Measurements from ENCODE around the gene CREBBP.
"Not testable (repeated sequence)": the region's sequence is repeated elsewhere in the genome, so short reads cannot be mapped to it uniquely, and the experiment has no call there.

The CREBBP gene

DNA sequence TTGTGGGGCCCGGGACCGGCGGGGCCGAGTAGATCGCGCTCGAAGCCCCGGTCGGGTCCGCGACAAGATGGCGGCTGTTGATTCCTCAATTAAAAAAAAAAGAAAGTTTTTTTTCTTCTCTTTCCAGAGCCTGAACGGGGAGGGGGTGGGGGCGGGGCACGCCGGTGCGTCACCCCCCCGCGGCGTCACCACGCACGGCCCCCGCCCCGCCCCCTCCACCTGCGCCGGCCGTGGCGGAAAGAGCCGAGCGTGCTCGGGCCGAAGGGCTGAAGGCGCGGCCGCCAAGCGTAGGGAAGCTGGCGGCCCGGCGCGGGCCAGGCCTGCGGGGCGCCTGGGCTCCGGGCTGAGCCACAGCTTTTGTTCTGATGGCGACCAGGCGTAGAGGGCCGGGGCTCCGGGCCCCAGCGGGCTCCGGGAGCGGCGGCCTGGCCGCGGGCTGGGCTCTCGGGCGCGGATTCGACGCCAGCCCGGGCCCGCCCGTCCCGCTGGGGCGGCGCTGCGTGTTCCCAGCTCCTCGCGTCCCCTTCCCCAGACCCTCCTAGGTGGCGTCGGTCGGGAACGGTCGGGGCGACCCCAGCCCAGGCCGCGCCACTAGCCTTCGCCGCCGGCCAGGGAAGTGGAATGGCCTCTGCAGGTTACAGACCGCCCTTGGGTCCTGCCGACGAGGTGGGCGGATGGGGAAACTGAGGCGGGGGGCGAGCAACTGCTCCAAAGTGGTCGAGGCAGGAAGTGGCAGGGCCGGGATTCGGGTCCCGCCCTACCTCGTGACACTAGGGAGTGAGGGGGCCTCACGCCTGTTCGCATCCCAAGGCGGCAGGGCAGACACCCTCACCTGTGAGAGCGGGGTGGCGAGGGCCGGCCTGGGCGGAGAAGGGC, at the start of gene CREBBP:
TSS of gene CREBBP (minus strand) at position 91 of the 876 bp plus-strand sequence. CDS start 797 bp downstream, outside the sequence.
- FAIRE-seq, result no peak

DNA sequence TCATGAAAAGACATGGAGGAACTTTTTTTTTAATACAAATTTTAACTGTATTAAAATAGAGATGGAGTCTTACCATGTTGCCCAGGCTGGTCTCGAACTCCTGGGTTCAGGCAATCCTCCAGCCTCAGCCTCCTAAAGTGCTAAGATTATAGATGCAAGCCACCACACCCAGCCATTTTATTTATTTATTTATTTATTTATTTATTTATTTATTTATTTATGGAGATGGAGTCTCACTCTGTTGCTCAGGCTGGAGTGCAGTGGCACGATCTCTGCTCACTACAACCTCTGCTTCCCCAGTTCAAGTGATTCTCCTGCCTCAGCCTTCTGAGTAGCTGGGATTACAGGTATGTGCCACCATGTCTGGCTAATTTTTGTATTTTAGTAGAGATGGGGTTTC, 46.6 kb upstream of the CREBBP start:
- FAIRE-seq, result not testable (repeated sequence)

DNA sequence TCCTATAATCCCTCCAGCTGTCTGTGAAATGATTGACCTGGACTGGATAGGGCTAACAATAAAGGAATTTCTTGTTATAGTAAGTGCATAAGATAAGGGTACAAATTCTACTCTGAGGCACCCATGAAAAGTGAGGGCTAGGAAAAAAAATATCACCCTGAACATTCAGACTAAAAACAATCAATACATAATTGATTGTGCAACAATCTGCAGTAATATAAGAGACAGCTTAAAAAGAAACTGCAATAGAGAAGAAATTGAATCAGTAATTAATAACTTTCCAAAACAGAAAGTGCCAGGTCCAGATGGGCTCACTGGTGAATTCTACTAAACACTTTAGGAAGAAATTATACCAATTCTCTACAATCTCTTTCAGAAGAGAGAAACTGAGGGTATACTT, 44.2 kb upstream of the CREBBP start:
- no peak for FAIRE-seq

DNA sequence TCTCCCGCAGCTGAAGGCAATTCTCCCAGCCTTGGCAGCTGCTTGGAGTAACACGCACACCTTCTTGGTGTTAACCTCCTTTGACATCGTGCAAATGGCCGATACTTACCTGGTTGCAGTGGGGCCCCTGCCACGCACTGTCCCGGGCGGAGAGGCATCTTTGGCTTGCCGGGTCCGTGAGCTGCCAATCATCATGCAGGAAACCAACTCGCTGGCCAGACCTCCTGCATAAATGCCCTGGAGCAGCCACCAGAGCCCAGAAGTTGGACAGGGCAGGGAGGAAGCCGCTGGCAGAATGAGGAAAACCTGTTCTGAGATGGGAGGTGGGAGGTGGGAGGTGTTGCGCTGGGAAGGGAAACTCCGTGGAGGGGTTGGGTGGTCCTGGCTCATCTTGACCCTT, 41.7 kb upstream of the CREBBP start:
- FAIRE-seq, result no peak

DNA sequence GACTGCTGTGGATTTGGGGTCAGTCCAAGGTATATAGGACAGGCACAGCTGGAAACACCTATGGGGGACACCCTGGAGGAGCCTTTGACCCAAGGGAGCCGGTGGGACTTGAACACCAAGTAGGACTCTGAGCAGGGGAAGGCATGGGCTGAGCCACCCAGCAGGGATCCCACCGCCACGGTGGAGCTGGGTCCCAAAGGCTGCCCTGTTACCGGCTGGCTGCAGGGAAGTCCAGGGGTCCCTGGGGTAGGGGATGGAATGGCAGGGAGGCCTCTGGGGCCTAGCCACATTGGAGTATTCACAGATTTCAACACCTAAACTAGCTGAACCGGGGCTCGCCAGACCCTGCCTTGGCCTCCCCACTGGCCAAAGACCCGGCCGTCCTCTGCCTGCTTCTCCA, 39.7 kb upstream of the CREBBP start:
- no peak for FAIRE-seq

DNA sequence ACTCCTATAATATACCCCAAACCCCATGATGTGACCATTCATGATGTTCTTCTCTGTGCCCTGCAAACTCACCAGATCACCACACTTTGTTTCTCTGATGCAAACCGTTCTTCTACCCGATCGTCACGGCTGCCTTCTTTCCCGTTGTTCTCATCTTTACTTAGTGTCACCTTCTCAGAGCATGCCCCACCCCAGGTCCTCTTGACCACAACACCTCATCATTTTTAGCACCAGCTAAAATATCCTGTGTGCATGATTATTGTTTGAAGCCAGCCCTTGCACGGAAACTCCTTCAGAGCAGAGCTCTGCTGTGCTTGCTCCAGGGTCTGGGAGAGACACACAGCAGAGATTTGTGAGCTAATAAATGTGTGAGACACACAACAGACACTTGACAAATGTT, 38.9 kb upstream of the CREBBP start:
- FAIRE-seq, result no peak

DNA sequence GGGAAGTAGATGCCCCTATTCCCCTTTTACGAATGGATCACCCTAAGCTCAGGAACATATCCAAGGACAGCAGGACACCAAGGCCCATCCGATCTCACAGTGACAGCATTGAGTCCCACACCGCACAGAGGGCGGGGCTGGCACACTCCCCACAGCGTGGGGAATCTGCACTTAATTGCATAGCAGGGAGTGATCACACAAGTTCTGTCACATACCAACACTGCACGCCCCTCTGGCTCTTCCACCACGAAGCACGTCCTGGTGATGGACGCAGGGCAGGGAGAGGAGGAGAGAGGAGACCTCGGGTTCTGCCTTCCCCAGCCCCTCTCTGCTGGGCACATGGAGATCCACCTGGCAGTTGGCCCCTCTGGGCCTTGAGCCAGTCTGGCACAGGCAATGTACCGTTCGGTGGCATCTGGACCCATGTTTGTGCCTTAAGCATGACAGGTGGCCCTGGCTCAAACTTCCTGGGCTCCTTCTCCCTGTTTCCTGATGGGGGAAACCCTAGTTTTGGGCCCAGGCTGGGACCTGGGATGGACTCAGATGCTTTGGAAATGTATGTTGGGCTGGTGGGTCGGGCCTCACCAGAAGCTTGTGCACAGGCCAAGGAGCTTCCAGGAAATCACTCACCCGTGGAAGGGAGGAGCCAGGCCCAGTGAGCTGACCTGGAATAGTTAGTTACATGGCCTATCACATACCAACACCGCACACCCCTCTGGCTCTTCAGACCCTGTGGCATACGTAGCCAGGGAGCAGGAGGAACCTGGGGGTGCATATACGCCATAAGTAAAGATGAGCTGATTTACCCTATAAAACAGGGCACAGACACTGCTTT, 35.1 kb upstream of the CREBBP start:
- FAIRE-seq, result no peak

DNA sequence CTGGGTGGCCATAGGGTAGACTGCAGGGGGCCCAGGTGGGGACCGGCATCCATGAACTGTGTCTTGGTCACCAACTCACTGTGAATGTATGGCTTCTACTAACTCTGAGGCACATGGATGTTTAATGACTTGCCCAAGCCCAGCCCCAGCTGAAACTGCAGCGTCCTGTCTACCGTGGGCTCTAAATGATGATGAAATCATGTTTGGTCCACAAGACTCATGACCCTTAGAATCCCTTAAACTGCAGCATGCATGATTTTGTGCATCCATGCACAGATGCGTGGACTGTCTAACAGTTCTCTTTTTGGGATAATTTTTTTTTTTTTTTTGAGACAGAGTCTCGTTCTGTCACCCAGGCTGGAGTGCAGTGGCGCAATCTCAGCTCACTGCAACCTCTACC, 32.4 kb upstream of the CREBBP start:
- FAIRE-seq, result no peak

DNA sequence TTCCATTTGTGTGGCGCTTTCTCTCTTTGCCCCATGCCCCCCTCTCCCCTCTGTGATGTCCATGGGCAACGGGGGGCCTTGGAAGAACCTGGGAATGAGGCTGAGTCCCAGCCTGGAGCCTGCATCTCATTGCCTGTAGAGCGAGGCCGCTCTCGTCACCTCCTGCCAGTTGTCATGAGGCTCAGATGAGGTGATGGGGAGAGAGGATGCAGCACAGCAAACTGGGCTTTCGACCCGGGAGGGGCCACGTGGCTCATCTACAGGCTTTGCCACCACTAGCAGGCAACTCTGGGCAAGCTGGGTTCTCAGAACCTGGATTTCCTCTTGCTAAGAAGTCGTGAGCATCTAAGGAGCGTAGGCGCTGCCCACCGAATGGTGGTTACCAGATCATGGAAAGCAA, 31.9 kb upstream of the CREBBP start:
- FAIRE-seq, result no peak

DNA sequence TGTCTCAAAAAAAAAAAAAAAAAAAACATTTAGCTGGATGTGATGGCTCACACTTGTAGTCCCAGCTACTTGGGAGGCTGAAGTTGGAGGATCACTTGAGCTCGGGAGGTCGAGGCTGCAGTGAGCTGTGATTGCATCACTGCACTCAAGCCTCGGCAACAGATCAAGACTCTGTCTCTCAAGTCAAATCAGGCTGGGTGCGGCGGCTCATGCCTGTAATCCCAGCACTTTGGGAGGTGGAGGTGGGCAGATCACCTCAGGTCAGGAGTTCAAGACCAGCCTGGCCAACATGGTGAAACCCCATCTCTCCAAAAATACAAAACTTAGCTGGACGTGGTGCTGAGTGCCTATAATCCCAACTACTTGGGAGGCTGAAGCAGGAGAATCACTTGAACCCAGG, 31.2 kb upstream of the CREBBP start:
- not testable (repeated sequence) for FAIRE-seq

DNA sequence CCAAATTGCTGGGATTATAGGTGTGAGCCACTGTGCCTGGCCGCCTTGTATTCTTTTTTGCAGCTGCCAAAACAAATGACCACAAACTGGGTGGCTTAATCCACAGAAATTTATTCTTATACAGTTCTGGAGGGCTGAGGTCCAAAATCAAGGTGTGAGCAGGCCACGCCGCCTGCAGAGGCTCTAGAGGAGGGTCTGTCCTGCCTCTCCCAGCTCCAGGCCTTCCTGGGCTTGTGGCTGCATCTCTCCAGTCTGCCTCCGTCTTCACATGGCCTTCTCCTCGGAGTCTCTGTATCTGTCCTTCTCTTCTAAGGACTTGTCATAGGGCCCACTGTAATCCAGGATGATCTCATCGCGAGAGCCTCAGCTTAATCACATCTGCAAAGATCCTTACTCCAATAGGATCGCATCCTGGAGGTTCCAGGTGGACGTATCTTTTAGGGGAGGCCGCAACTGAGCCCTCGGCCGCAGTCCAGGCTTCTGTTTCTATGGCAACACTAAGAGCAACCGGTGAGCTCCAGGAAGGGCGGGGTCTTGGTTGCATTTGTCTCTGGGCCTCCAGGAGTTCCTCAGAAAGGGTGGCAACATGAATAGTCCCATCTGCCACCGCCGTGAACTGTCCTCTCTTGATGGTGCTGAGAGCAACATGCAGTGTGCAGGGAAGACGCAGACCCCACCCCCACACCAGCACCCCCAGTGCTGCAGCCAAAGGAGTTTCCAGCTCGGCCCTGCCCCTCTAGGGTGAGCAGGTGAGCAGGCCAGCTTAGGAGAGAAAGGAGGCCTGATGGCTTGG, 29.5 kb upstream of the CREBBP start:
- no peak for FAIRE-seq

DNA sequence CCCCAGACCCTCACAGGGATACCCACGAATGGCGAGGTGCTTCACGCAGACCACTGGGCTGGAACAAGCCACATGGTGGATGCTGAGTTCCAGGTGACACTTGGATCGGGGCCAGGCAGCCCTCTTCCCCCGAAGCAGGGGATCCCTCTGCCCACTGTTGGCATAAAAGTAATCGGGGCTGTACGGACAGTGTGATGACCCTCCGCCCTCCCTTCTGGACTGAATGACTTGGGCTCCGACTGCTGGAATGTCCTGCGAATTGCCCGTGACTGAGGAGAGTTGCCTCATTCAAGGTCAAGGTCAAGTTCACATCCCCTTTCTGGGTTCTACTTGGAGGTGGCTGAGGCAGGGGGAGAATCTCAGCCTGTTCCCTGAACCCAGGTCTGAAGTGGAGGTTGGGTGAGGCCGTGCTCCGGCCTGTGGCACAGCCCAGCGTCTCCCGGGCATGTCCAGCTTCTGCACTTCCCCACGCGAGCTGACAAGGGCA, 28.5 kb upstream of the CREBBP start:
- no peak for FAIRE-seq

DNA sequence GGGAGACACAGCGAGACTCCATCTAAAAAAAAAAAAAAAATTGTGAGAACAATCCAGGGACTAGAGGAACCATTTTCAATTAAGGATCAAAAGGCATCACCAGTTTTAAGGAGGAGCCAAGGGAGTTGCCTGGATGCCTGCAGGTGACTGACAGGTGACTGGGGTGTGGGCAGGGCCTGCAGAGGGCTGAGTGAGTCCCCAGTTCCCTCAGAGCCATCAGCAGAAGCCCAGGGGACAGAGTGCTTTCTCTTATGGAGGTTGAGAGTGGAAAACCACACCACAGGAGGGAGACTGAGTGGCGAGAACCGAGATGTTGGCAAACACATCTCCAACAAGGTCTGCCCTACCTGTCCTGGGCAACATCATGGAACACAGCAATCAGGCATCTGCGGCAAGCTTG, 27.1 kb upstream of the CREBBP start:
- no peak for FAIRE-seq

DNA sequence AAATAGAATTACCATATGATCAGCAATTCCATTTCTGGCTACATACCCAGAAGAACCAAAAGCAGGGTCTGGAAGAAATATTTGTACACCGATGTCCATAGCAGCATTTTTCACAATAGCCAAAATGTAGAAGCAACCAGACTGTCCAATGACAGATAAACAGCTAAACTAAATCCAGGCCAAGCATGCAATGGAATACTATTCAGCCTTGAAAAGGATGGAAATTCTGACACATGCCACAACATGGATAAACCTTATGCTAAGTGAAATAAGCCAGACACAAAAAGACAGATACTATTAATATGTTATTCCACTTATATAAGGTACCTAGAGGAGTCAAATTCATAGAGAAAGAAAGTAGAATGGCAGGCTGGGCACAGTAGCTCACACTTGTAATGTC, 25.9 kb upstream of the CREBBP start:
- no peak for FAIRE-seq

DNA sequence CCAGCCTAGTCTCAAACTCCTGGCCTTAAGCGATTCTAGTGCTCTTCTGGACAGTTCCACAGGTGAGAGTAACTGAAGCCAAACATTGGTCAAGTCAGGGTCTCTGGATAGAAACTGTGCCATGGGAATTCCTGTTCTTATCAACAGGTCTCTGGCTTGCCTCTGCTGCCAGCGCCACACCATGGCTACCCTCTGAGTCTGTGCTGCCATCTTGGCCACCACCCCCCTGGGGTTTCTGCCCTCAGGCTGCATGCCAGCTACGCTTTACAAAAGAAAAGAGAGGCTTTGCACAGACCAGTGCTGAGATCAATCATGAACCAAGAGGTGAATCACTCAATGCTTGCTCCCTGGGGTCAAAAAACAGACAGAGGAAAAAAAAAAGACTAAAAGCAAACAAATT, 24.4 kb upstream of the CREBBP start:
- FAIRE-seq, result no peak

DNA sequence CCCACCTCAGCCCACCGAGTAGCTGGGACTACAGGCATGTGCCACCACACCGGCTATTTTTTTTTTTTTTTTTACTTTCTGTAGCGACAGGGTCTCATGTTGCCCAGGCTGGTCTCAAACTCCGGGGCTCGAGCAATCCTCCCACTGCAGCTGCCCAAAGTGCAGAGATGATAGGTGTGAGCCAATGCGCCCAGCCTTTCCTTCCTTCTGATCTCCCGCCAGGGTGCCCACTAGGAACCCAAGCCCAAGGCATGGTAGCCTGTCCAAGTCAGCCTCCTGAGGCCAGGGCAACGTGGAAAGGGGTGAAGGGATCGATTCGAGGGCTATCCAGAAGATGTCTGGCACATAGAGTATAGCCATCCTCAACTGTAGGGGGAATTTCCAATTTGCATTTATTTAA, 9.6 kb upstream of the CREBBP start:
- FAIRE-seq, result no peak

DNA sequence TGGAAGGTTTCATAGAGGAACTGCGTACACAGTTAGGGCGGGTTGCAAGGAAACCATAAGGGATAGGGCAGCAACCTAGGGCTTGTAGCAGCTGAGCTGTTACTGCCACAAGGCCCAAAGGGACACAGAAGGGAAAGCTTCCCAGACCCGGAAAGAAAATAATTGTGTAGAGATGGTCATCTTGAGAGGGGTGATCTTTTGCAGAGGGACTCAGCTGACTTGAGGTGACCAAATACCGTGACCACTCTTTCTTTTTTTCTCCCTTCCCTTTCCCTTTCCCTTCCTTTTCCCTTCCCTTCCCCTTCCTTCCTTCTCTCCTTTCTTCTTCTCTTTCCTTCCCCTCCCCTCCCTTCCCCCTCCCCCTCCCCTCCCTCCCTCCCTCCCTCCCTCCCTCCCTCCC, 8.5 kb upstream of the CREBBP start:
- no peak for FAIRE-seq

DNA sequence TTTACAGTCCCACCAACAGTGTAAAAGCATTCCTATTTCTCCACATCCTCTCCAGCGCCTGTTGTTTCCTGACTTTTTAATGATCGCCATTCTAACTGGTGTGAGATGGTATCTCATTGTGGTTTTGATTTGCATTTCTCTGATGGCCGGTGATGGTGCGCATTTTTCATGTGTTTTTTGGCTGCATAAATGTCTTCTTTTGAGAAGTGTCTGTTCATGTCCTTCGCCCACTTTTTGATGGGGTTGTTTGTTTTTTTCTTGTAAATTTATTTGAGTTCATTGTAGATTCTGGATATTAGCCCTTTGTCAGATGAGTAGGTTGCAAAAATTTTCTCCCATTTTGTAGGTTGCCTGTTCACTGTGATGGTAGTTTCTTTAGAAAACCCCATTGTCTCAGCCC, 5.5 kb upstream of the CREBBP start:
- not testable (repeated sequence) for FAIRE-seq

DNA sequence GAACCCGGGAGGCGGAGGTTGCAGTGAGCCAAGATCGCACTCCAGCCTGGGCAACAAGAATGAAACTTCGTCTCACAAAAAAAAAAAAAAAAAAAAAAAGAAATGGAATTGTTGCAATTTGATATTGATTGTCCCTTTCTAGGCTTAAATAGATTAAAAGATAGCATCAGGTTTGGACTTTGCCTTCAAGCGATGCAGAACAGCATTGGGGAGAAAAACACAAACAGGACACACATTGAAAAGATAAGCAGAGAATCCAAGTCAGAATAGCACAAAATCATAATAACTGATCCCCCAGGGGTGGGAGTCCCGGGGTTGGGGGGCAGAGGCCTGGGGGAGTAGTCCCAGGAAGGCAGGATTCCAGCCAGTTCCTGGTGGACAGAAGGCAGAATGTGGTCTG, 3.9 kb upstream of the CREBBP start:
- no peak for FAIRE-seq

DNA sequence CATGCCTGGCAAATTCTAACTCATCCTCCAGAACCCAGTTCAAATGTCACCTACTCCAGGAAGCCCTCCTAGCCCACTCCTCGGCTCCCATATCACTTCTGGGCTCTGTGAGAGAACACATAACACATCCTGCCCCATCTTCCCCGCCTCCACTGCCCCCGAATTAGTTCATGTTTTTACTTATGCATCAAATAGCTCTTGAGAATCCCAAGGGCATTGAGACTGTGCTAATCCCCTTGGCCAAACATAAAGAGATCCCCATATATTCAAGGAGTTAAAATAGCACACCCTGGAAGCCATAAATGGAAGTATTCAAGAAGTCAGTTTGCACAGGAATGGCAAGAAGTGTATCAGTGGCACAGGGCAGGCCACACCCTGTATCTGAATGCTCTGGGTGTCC, 2.0 kb upstream of the CREBBP start:
- no peak for FAIRE-seq

DNA sequence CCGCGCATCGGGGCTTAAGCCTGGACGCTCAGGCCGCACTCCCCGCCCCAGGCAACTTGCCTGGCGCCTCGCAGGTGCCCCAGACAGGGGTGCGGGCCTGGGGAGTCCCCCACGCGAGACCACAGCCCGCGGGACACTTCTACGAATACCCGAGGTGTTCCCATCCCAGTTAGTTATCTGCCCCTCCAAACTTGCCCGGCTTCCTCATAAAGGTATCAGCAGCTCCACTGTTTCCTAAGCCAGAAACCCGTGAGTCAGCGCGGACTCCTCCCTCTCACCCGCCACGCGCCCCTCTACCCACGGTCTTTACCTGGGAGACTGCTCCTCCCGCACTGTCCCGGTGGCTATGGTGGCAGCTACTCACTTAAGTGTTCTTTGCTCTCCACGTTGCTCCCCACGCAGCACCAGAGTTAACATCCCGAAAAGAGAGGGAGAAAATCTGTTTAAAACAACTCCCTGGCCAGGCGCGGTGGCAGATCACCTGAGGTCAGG, 1.0 kb upstream of the CREBBP start:
- no peak for FAIRE-seq

DNA sequence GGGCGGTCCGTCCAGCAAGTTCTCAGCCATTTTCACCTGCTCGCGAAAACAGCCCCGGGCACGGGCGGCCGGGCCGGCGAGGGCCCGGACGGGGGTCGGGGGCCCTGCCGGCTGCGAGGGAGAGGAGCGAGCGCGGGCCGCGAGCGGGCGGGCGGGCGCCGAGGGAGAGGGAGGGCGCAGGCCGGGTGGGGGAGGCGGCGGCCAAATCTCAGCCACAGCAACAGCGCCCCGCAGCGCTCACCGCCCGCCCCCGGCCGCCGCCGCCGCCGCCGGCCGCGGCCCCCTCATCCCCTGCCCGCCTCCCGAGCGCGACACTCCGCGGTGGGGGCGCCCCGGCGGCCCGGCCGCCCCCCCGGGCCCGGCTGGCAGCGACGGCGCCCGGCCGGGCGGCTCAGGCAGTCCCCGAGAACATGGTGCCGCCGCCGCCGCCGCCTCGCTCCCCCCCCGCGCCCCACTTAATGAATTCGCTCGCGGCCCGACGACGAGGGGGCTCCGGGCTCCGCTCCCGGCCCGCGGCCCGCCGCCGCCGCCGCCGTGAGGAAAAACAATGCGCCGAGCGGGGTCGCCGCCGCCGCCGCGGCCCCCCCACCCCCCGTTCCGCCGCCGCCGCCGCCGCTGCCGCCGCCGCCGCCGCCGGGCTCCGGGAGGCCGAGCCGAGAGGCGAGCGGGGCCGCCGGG, 487 bp downstream of the CREBBP start:
- no peak for FAIRE-seq
